ENCODE data around the gene SMCO3.
"Not testable (repeated sequence)": the region's sequence is repeated elsewhere in the genome, so short reads cannot be mapped to it uniquely, and the experiment has no call there.

GRCh38 chr12:14759711-14760280 is 54.2 kb downstream of the SMCO3 start:
- not testable (repeated sequence) for TF ChIP-seq POLR2AphosphoS5 (IDR thresholded peaks at IDR 0.05); CTCF (IDR thresholded peaks at IDR 0.05; ENCODE audit: poor library complexity, severe bottlenecking)
